Measurements from ENCODE around the gene KIF2C.

Gene KIF2C

GRCh38 chr1:44775930-44776729, 36.5 kb downstream of the KIF2C start:
- no peaks in the 10 kb centered on the region for H3K36me3 ChIP-seq (ENCODE audit: control insufficient read depth, insufficient read depth, low read length)
- TF ChIP-seq CTCF (IDR thresholded peaks at IDR 0.05) = no peak

GRCh38 chr1:44776730-44777068, 37.1 kb downstream of the KIF2C start:
- H3K9me3 ChIP-seq (ENCODE audit: control insufficient read depth, low read length) = no peaks in the 10 kb centered on the region
- TF ChIP-seq CTCF (IDR thresholded peaks at IDR 0.05) = no peak
- no peak overlapping the region for H2AFZ ChIP-seq
- H3K4me3 ChIP-seq (ENCODE audit: low read depth, low read length) = peak overlapping the region; percentile 95
- H3K27me3 ChIP-seq (ENCODE audit: control insufficient read depth, insufficient read depth, low read length) = no peaks in the 10 kb centered on the region
- H3K27ac ChIP-seq = peak overlapping the region; percentile 91
- no peaks in the 10 kb centered on the region for H3K36me3 ChIP-seq (ENCODE audit: control insufficient read depth, insufficient read depth, low read length)
- no peaks in the 10 kb centered on the region for H3K4me1 ChIP-seq
- no peak overlapping the region for H3K9ac ChIP-seq
- peak overlapping the region; percentile 95 for H3K4me2 ChIP-seq (ENCODE audit: low read length)
- H3K79me2 ChIP-seq = no peaks in the 10 kb centered on the region

More at GRCh38 chr1:44775930-44776729, 36.5 kb downstream of the KIF2C start:
- Histone ChIP-seq H3K4me2 (ENCODE audit: low read length) (peak overlapping the region; percentile 95), H3K27me3 (ENCODE audit: control insufficient read depth, insufficient read depth, low read length) (no peaks in the 10 kb centered on the region), H3K27ac (peak overlapping the region; percentile 91), H3K9me3 (ENCODE audit: control insufficient read depth, low read length) (no peaks in the 10 kb centered on the region), H3K4me1 (no peaks in the 10 kb centered on the region), H3K9ac (peak overlapping the region; percentile 76), H3K4me3 (ENCODE audit: low read depth, low read length) (peak overlapping the region; percentile 95), H3K79me2 (no peaks in the 10 kb centered on the region), H2AFZ (peak overlapping the region; percentile 96)

GRCh38 chr1:44777547-44777946, 37.9 kb downstream of the KIF2C start:
- Histone ChIP-seq H3K9ac (no peak overlapping the region), H3K27me3 (ENCODE audit: control insufficient read depth, insufficient read depth, low read length) (no peaks in the 10 kb centered on the region), H3K27ac (no peak overlapping the region), H3K36me3 (ENCODE audit: control insufficient read depth, insufficient read depth, low read length) (no peaks in the 10 kb centered on the region), H3K4me3 (ENCODE audit: low read depth, low read length) (no peak overlapping the region), H3K4me1 (no peaks in the 10 kb centered on the region), H2AFZ (no peak overlapping the region), H3K4me2 (ENCODE audit: low read length) (no peak overlapping the region), H3K79me2 (no peaks in the 10 kb centered on the region), H3K9me3 (ENCODE audit: control insufficient read depth, low read length) (no peaks in the 10 kb centered on the region)
- no peak for TF ChIP-seq CTCF (IDR thresholded peaks at IDR 0.05)

GRCh38 chr1:44777969-44778635, 38.5 kb downstream of the KIF2C start:
- no peaks in the 10 kb centered on the region for H3K36me3 ChIP-seq (ENCODE audit: control insufficient read depth, insufficient read depth, low read length)
- H3K9ac ChIP-seq = no peak overlapping the region
- H3K4me1 ChIP-seq = no peaks in the 10 kb centered on the region
- TF ChIP-seq CTCF (IDR thresholded peaks at IDR 0.05) = no peak
- H3K27ac ChIP-seq = no peak overlapping the region
- no peaks in the 10 kb centered on the region for H3K9me3 ChIP-seq (ENCODE audit: control insufficient read depth, low read length)
- no peak overlapping the region for H2AFZ ChIP-seq
- no peak overlapping the region for H3K4me3 ChIP-seq (ENCODE audit: low read depth, low read length)
- no peak overlapping the region for H3K4me2 ChIP-seq (ENCODE audit: low read length)
- no peaks in the 10 kb centered on the region for H3K27me3 ChIP-seq (ENCODE audit: control insufficient read depth, insufficient read depth, low read length)
- H3K79me2 ChIP-seq = no peaks in the 10 kb centered on the region

Data from parathyroid adenoma (tissue), 2 donors.